D721Med (cell line): ENCODE data around the gene C2orf74.

Source experiments
- DNase-seq: peaks from one replicate; pipeline ENCODE4 v3.0.0; 2011; ENCODE audit warnings: low spot score; ENCODE audit not compliant: insufficient read length
- FAIRE-seq: peaks from 2 replicates; lab custom pipeline; 2011; peaks lifted over from hg19 to GRCh38; lab: Jason Lieb, UNC
- CTCF ChIP-seq: IDR thresholded peaks from 2 replicates; pipeline ENCODE4 v1.5.1; 2012; ENCODE audit warnings: mild to moderate bottlenecking, control low read depth; ENCODE audit not compliant: insufficient read depth; ENCODE audit errors: missing control alignments

Gene C2orf74

GRCh38 chr2:61173116-61173515 lies 11.1 kb downstream of the C2orf74 start:
- no peak for TF ChIP-seq CTCF
- FAIRE-seq (no peak), DNase-seq (no peak)

- DNase-seq (no peak), FAIRE-seq (no peak)
- TF ChIP-seq CTCF = no peak
These were observed 13.0 kb downstream of the C2orf74 start for GRCh38 chr2:61175036-61175435.

- DNase-seq (peak; percentile 94), FAIRE-seq (no peak)
- TF ChIP-seq CTCF = no peak
These were observed 15.1 kb downstream of the C2orf74 start for GRCh38 chr2:61176755-61177726.

- no peak for FAIRE-seq
- no peak for DNase-seq
- no peak for TF ChIP-seq CTCF
These were observed 15.9 kb downstream of the C2orf74 start for GRCh38 chr2:61177727-61178549.

GRCh38 chr2:61178603-61179545 lies 16.9 kb downstream of the C2orf74 start:
- FAIRE-seq = no peak
- DNase-seq = no peak
- no peak for TF ChIP-seq CTCF

GRCh38 chr2:61179701-61180639 lies 18.0 kb downstream of the C2orf74 start:
- no peak for TF ChIP-seq CTCF
- FAIRE-seq (no peak), DNase-seq (no peak)
